ENCODE results near the gene KSR2.

KSR2 gene

GRCh38 chr12:117421068-117421752 is 547.6 kb downstream of the KSR2 start:
- Mint-ChIP-seq H3K4me1 (ENCODE audit: low read depth) (no peaks in the 10 kb centered on the region), H3K36me3 (no peaks in the 10 kb centered on the region), H3K27ac (no peak overlapping the region), H3K9me3 (ENCODE audit: low read depth) (no peaks in the 10 kb centered on the region), H3K27me3 (peaks cover 8% of the 10 kb centered on the region), H3K4me3 (no peak overlapping the region)

- Mint-ChIP-seq H3K27me3 (peaks cover 4% of the 10 kb centered on the region), H3K4me1 (ENCODE audit: low read depth) (no peaks in the 10 kb centered on the region), H3K9me3 (ENCODE audit: low read depth) (no peaks in the 10 kb centered on the region), H3K4me3 (no peak overlapping the region), H3K36me3 (no peaks in the 10 kb centered on the region), H3K27ac (no peak overlapping the region)
These were observed 551.8 kb downstream of the KSR2 start for GRCh38 chr12:117417004-117417403.

GRCh38 chr12:117412465-117413188 is 556.2 kb downstream of the KSR2 start:
- Mint-ChIP-seq H3K27me3 (peaks cover 3% of the 10 kb centered on the region), H3K4me3 (no peak overlapping the region), H3K4me1 (ENCODE audit: low read depth) (no peaks in the 10 kb centered on the region), H3K36me3 (no peaks in the 10 kb centered on the region), H3K27ac (no peak overlapping the region), H3K9me3 (ENCODE audit: low read depth) (no peaks in the 10 kb centered on the region)

- H3K9me3 Mint-ChIP-seq (ENCODE audit: low read depth), result no peaks in the 10 kb centered on the region
- no peaks in the 10 kb centered on the region for H3K4me1 Mint-ChIP-seq (ENCODE audit: low read depth)
- peaks cover 3% of the 10 kb centered on the region for H3K27me3 Mint-ChIP-seq
- H3K36me3 Mint-ChIP-seq, result no peaks in the 10 kb centered on the region
- no peak overlapping the region for H3K4me3 Mint-ChIP-seq
- no peak overlapping the region for H3K27ac Mint-ChIP-seq
These were observed 559.5 kb downstream of the KSR2 start for GRCh38 chr12:117409286-117409685.

GRCh38 chr12:117408161-117408791 is 560.5 kb downstream of the KSR2 start:
- Mint-ChIP-seq H3K27ac (no peak overlapping the region), H3K4me1 (ENCODE audit: low read depth) (no peaks in the 10 kb centered on the region), H3K4me3 (no peak overlapping the region), H3K9me3 (ENCODE audit: low read depth) (no peaks in the 10 kb centered on the region), H3K36me3 (no peaks in the 10 kb centered on the region), H3K27me3 (peaks cover 3% of the 10 kb centered on the region)

- Mint-ChIP-seq H3K4me1 (ENCODE audit: low read depth) (no peaks in the 10 kb centered on the region), H3K27ac (no peak overlapping the region), H3K27me3 (peaks cover 5% of the 10 kb centered on the region), H3K4me3 (no peak overlapping the region), H3K36me3 (no peaks in the 10 kb centered on the region), H3K9me3 (ENCODE audit: low read depth) (peaks cover 5% of the 10 kb centered on the region)
These were observed 563.9 kb downstream of the KSR2 start for GRCh38 chr12:117404940-117405339.

- H3K9me3 Mint-ChIP-seq (ENCODE audit: low read depth), result peaks cover 5% of the 10 kb centered on the region
- H3K27me3 Mint-ChIP-seq, result peaks cover 5% of the 10 kb centered on the region
- no peak overlapping the region for H3K4me3 Mint-ChIP-seq
- no peaks in the 10 kb centered on the region for H3K36me3 Mint-ChIP-seq
- H3K4me1 Mint-ChIP-seq (ENCODE audit: low read depth), result no peaks in the 10 kb centered on the region
- no peak overlapping the region for H3K27ac Mint-ChIP-seq
These were observed 564.5 kb downstream of the KSR2 start for GRCh38 chr12:117404203-117404853.

- Mint-ChIP-seq H3K27me3 (peaks cover 3% of the 10 kb centered on the region), H3K4me1 (ENCODE audit: low read depth) (no peaks in the 10 kb centered on the region), H3K9me3 (ENCODE audit: low read depth) (peaks cover 5% of the 10 kb centered on the region), H3K4me3 (no peak overlapping the region), H3K27ac (no peak overlapping the region), H3K36me3 (no peaks in the 10 kb centered on the region)
These were observed 565.1 kb downstream of the KSR2 start for GRCh38 chr12:117403586-117404139.
